ENCODE measurements around the gene BLID.

Gene BLID

DNA sequence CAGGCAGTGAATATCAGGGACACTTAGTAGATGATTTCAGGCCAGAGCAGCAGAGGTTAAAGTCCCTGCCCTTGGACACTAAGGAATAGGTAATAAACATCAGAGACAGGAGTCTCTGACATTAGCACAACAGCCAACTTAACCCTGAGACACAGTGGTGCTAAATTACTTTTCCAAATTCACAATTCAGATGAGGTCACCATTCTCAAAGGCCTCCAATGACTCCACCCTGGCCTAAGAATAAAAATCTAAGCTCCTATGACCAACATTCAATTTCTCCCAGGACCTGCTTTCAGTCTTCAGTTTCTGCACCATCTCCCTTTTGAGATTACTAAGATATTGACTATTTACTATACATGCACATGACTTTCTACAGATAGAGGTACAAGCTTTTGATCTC is 42.0 kb downstream of the BLID start:
- DNase-seq: no peak

DNA sequence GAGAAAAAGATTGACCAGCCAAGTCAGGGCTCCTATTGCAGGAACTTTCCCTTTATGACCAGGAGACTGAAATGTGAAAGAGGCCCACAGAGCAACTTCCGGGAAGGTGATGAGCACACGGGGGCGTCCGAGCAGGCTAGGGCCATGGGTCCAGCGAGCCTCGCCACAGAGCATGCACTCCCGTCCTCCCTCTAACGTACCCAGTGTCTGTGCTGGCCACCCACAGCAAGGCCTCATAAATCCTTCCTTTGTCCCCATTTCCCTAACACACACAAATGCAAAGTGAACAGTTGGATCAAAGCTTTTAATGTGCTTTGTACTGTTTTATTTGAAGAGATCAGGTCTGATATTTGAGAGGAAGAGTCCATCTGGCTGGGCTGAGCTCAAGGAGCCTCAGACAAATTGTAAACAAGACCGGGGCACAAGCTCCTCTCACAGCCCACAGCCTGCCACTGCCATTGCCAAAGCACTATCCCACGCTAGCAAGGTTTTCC is 44.3 kb downstream of the BLID start:
- no peak for DNase-seq

DNA sequence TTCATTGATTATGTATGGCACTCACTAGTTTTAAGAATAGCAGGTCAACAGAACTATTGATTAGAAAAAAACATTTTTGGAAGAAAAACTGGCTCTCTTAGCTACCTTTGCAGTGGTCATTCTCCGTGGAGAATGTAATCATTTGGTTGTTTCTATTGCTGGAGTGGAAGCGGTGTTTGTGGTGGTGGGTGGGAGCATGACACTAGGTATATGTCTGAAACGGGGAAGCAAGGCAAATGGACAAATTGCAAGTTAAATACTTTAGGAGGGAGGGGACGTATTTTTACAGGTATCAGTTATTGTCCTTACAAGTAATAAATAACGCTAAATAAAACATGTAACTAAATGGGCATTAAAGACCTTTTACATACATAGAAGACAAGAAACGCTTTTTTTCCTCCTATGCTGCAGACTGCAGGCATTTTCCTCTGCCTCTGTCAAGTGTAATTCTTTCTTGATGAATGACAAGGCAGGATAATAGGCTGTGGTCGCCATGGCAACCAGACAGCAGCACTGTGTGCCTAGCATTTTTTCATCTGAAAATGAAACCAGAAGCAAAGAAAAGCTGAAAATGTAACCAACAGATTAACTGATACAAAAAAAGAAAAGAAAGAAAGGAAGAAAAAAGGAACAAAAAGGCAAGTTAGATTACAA is 46.2 kb downstream of the BLID start:
- no peak for DNase-seq

DNA sequence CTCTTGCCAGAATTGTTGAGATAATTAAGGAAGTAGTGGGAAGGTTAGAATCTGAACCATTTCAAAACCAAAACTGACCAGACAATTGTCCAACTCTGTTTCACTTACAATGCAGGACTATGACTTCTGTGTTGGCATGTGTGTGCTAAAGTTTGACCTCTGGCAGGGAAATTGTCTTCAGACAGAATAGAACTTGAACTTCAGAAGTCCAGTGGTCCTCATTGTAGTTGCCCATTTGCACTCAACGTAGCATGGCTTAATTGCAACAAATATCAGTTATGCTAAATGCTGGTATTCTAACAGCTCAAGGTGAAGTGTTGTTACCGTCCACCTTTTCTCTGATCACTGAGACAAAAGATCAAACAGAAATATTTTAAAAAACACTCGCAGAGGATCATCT is 47.2 kb downstream of the BLID start:
- DNase-seq: no peak

DNA sequence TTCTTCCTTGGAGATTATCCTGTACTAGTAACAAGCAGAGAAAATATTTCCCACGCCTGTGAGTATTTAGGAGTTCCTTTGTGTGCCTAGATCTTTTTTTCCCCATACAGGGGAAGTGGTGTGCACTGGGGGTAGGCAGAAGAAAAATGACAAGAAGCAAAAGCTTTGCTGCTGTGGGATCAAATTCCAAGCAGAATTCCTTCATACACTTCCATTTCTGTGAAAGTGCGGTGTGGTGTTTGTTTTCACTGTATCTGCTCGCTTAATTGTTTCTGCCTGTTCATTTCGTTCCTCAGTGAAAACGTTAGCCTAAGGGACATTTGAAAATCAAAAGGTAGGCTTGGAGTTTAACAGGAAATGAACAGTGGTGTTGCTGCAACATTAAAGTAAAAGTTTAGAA is 47.9 kb downstream of the BLID start:
- no peak for DNase-seq
